GM12878 (cell line): ENCODE results near the gene WNT9A.

Source experiments
- CTCF ChIP-seq, 3 experiments: IDR thresholded peaks in 2 of 3; conservative IDR thresholded peaks in 1 of 3; 2 replicates each; pipeline ENCODE4 v1.5.1; 2011; ENCODE audit warnings: low read depth in 3 of 3, low read length in 3 of 3, mild to moderate bottlenecking in 3 of 3, control low read depth in 2 of 3, moderate library complexity in 2 of 3, inconsistent platforms in 1 of 3, mixed read lengths in 1 of 3; ENCODE audit not compliant: control insufficient read depth in 2 of 3, insufficient read depth in 1 of 3; ENCODE audit errors: extremely low read depth in 1 of 3
- EZH2 ChIP-seq: IDR thresholded peaks from 2 replicates; pipeline ENCODE4 v1.6.1; 2012; ENCODE audit warnings: low read depth, mild to moderate bottlenecking, control low read depth, inconsistent platforms, low read length, borderline replicate concordance; ENCODE audit not compliant: control insufficient read depth
- GABPA ChIP-seq: IDR thresholded peaks from 2 replicates; pipeline ENCODE4 v1.6.1; 2014; ENCODE audit warnings: antibody characterized with exemption, low read depth, mild to moderate bottlenecking, inconsistent platforms
- JUND ChIP-seq: IDR thresholded peaks from 2 replicates; pipeline ENCODE4 v1.6.1; 2012; ENCODE audit warnings: low read depth, mild to moderate bottlenecking, low read length, improper control_type of control experiment, moderate library complexity
- MYC ChIP-seq: IDR thresholded peaks from 2 replicates; pipeline ENCODE4 v1.6.1; 2011; ENCODE audit warnings: mild to moderate bottlenecking, low read length, moderate library complexity, inconsistent platforms; ENCODE audit not compliant: insufficient read depth, insufficient replicate concordance, insufficient read length, severe bottlenecking
- NR2F1 ChIP-seq: fragments of 450-650 bp; conservative IDR thresholded peaks from 2 replicates; pipeline ENCODE4 v1.6.1; 2017; ENCODE audit warnings: mild to moderate bottlenecking
- RAD21 ChIP-seq: IDR thresholded peaks from 2 replicates; pipeline ENCODE4 v1.6.1; 2011; ENCODE audit warnings: mild to moderate bottlenecking, low read depth, low read length, moderate library complexity; ENCODE audit not compliant: insufficient read depth
- REST ChIP-seq: IDR thresholded peaks from 2 replicates; pipeline ENCODE4 v1.6.1; 2012; ENCODE audit warnings: mild to moderate bottlenecking, low read depth, low read length

- no peak for TF ChIP-seq REST
- no peak for TF ChIP-seq MYC
- no peak for TF ChIP-seq NR2F1
- no peak for TF ChIP-seq GABPA
- no peak for TF ChIP-seq CTCF (IDR thresholded peaks at IDR 0.05 in 2 of 3, conservative IDR thresholded peaks at IDR 0.05 in 1 of 3; ENCODE audit: control insufficient read depth in 2 of 3, extremely low read depth in 1 of 3, insufficient read depth in 1 of 3, low read depth in 3 of 3, low read length in 3 of 3)
- no peak for TF ChIP-seq EZH2
- TF ChIP-seq JUND, result no peak
- TF ChIP-seq RAD21, result no peak
Observed at GRCh38 chr1:227959325-227959860, 11.7 kb upstream of the WNT9A start.
